GM18499 (cell line): ENCODE results near the gene GOLGA6L10.
"Not testable (repeated sequence)": the region's sequence is repeated elsewhere in the genome, so short reads cannot be mapped to it uniquely, and the experiment has no call there.

Source experiments
- ATAC-seq: cut with Tn5 transposase; IDR thresholded peaks from one replicate; pipeline ENCODE4 v1.9.1; 2021; ENCODE audit warnings: moderate number of reproducible peaks; ENCODE audit not compliant: insufficient read depth, unreplicated experiment

The GOLGA6L10 gene

GRCh38 chr15:82343851-82344250 lies 5.4 kb downstream of the GOLGA6L10 start:
- ATAC-seq, result not testable (repeated sequence)

- not testable (repeated sequence) for ATAC-seq
Measured at GRCh38 chr15:82342632-82343374, 6.5 kb downstream of the GOLGA6L10 start.

GRCh38 chr15:82338573-82338972 lies 10.7 kb downstream of the GOLGA6L10 start:
- ATAC-seq, result not testable (repeated sequence)

GRCh38 chr15:82338053-82338452 lies 11.2 kb downstream of the GOLGA6L10 start:
- not testable (repeated sequence) for ATAC-seq

GRCh38 chr15:82337051-82337450 lies 12.2 kb downstream of the GOLGA6L10 start:
- not testable (repeated sequence) for ATAC-seq

GRCh38 chr15:82336180-82336647 lies 13.1 kb downstream of the GOLGA6L10 start:
- ATAC-seq, result not testable (repeated sequence)

- ATAC-seq, result not testable (repeated sequence)
Measured at GRCh38 chr15:82335006-82335405, 14.3 kb downstream of the GOLGA6L10 start.

- ATAC-seq, result not testable (repeated sequence)
Measured at GRCh38 chr15:82334554-82334932, 14.7 kb downstream of the GOLGA6L10 start.

- ATAC-seq, result not testable (repeated sequence)
Measured at GRCh38 chr15:82333603-82334553, 15.4 kb downstream of the GOLGA6L10 start.

GRCh38 chr15:82332711-82333602 lies 16.3 kb downstream of the GOLGA6L10 start:
- ATAC-seq, result not testable (repeated sequence)

- not testable (repeated sequence) for ATAC-seq
Measured at GRCh38 chr15:82331576-82332304, 17.5 kb downstream of the GOLGA6L10 start.

- not testable (repeated sequence) for ATAC-seq
Measured at GRCh38 chr15:82330921-82331320, 18.4 kb downstream of the GOLGA6L10 start.

GRCh38 chr15:82329039-82329438 lies 20.2 kb downstream of the GOLGA6L10 start:
- ATAC-seq, result not testable (repeated sequence)

GRCh38 chr15:82327372-82327771 lies 21.9 kb downstream of the GOLGA6L10 start:
- not testable (repeated sequence) for ATAC-seq

- ATAC-seq, result not testable (repeated sequence)
Measured at GRCh38 chr15:82326896-82327295, 22.4 kb downstream of the GOLGA6L10 start.

- not testable (repeated sequence) for ATAC-seq
Measured at GRCh38 chr15:82325646-82326045, 23.6 kb downstream of the GOLGA6L10 start.

- ATAC-seq, result not testable (repeated sequence)
Measured at GRCh38 chr15:82324831-82325230, 24.4 kb downstream of the GOLGA6L10 start.

GRCh38 chr15:82322488-82322887 lies 26.8 kb downstream of the GOLGA6L10 start:
- not testable (repeated sequence) for ATAC-seq

- not testable (repeated sequence) for ATAC-seq
Measured at GRCh38 chr15:82320861-82321260, 28.4 kb downstream of the GOLGA6L10 start.
